Caco-2 (cell line): Measurements from ENCODE around the gene CAPZB. TPM values are rescaled to one million over a fixed set of nuclear protein-coding genes. Genes with fewer than 3 reads are reported as not detected.

Source experiments
- BruUV-seq: library from RNA; stranded (reverse); fragments of 400-500 nt; replicated peaks from 2 replicates; lab custom pipeline; 2021; lab: Mats Ljungman, UMichigan
- CTCF ChIA-PET: fragments of 300-600 bp; sonication (Branson Sonifier 250); formaldehyde crosslinking; loops from one replicate; lab custom pipeline; 2022; ENCODE audit warnings: antibody characterized with exemption; lab: Charles Lee
- POLR2A ChIA-PET: fragments of 300-600 bp; sonication (Branson Sonifier 250); formaldehyde crosslinking; loops from one replicate; lab custom pipeline; 2022; ENCODE audit warnings: antibody characterized with exemption; lab: Charles Lee
- DNase-seq, 2 experiments: peaks; one replicate each; pipeline versions ENCODE4 v3.0.0 to v3.0.0-alpha.2; 2020 to 2022
- H3K27me3 ChIP-seq: replicated peaks from 2 replicates; pipeline ENCODE4 v1.6.0; 2011; ENCODE audit warnings: low read length; ENCODE audit not compliant: control insufficient read depth, insufficient read depth
- H3K36me3 ChIP-seq: 2 replicates; pipeline ENCODE4 v1.5.1; 2011; ENCODE audit warnings: low read length; ENCODE audit not compliant: control insufficient read depth, insufficient read depth
- H3K4me1 ChIP-seq: fragments of 250-450 bp; sonication (Bioruptor Pico); 2 replicates; pipeline ENCODE4 v1.5.1; 2020; ENCODE audit warnings: mild to moderate bottlenecking
- H3K4me3 ChIP-seq: 2 replicates; pipeline ENCODE4 v1.5.1; 2011; ENCODE audit warnings: low read depth, mild to moderate bottlenecking, control low read depth, low read length
- H3K9me3 ChIP-seq: fragments of 250-450 bp; sonication (Bioruptor Pico); 2 replicates; pipeline ENCODE4 v1.5.1; 2020; ENCODE audit warnings: mild to moderate bottlenecking, moderate library complexity
- H3K27ac Mint-ChIP-seq: one replicate; pipeline ENCODE4 v1.8.0; 2022; ENCODE audit warnings: mixed read lengths; ENCODE audit not compliant: unreplicated experiment
- H3K27me3 Mint-ChIP-seq: one replicate; pipeline ENCODE4 v1.8.0; 2022; ENCODE audit warnings: mixed read lengths; ENCODE audit not compliant: insufficient read depth, unreplicated experiment
- H3K36me3 Mint-ChIP-seq: one replicate; pipeline ENCODE4 v1.8.0; 2022; ENCODE audit warnings: mild to moderate bottlenecking, mixed read lengths; ENCODE audit not compliant: insufficient read depth, unreplicated experiment
- H3K4me1 Mint-ChIP-seq: one replicate; pipeline ENCODE4 v1.8.0; 2022; ENCODE audit warnings: low read depth, mixed read lengths; ENCODE audit not compliant: unreplicated experiment
- H3K4me3 Mint-ChIP-seq: one replicate; pipeline ENCODE4 v1.8.0; 2022; ENCODE audit warnings: mild to moderate bottlenecking, moderate library complexity, mixed read lengths; ENCODE audit not compliant: unreplicated experiment
- H3K9me3 Mint-ChIP-seq: one replicate; pipeline ENCODE4 v1.8.0; 2022; ENCODE audit warnings: mixed read lengths; ENCODE audit not compliant: unreplicated experiment
- CTCF ChIP-seq, 2 experiments: fragments of 200-600 bp in 1 of 2; IDR thresholded peaks; 1 replicate in 1 of 2; 2 replicates in 1 of 2; pipeline versions ENCODE4 v1.5.1 to v1.8.0; 2011 to 2022; ENCODE audit warnings: antibody characterized with exemption in 1 of 2, control low read depth in 1 of 2, inconsistent platforms in 1 of 2, low read depth in 1 of 2, low read length in 1 of 2, mild to moderate bottlenecking in 1 of 2, moderate library complexity in 1 of 2; ENCODE audit not compliant: insufficient read depth in 1 of 2, severe bottlenecking in 1 of 2, unreplicated experiment in 1 of 2
- intact Hi-C: fragments of 100-400 bp; cut with micrococcal nuclease; formaldehyde crosslinking; loops from one replicate; pipeline ENCODE4 v1.10.0; 2022; ENCODE audit not compliant: unreplicated experiment
- total RNA-seq: library from RNA; stranded (reverse); gene quantifications from 2 replicates; pipeline ENCODE4 v1.2.3, GENCODE V29; 2022

CAPZB gene
- total RNA-seq, 1 experiment from 2014 or later, result 205 TPM

DNA sequence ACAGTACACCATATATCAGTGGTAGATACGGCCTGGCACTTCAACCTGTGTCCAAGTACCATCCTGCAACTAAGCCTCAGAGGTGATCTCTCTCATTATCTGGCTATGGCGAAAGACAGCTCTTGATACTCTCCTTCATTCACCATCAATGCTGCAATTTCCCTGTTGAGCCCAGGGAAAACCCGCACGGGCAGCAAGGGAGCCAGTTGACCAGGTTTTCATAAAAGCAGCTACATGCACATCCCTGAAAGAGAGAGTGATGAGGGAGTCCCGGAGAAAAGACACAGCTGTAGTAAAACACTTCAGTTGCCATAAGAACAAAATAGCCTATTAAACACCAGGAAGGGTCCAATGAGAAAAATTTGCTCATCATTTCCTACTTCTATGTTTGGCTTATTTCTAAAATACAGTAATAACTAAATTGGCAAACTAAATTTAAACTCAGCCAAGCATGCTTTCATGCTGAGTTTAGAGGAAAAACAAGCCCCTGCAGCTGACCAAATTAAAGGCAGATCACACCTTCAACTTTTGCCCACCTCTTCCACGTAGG lies 68.3 kb downstream of the CAPZB start:
- H3K27me3 Mint-ChIP-seq, result no peaks in the 10 kb centered on the region
- no peak for TF ChIP-seq CTCF (IDR thresholded peaks at IDR 0.05; ENCODE audit: insufficient read depth in 1 of 2, low read depth in 1 of 2, low read length in 1 of 2, severe bottlenecking in 1 of 2, unreplicated experiment in 1 of 2)
- H3K9me3 Mint-ChIP-seq, result no peaks in the 10 kb centered on the region
- H3K4me1 Mint-ChIP-seq, result no peaks in the 10 kb centered on the region
- POLR2A ChIA-PET, result no interaction called here
- no TSS peak for BruUV-seq
- no peak for DNase-seq
- Histone ChIP-seq H3K36me3 (no peaks in the 10 kb centered on the region), H3K27me3 (no peaks in the 10 kb centered on the region), H3K4me3 (no peak overlapping the region), H3K4me1 (no peaks in the 10 kb centered on the region), H3K9me3 (no peaks in the 10 kb centered on the region)
- CTCF ChIA-PET, result no interaction called here
- H3K36me3 Mint-ChIP-seq, result peaks cover 24% of the 10 kb centered on the region
- no peak overlapping the region for H3K27ac Mint-ChIP-seq
- no peak overlapping the region for H3K4me3 Mint-ChIP-seq
- intact Hi-C loops, result no loop called here

GRCh38 chr1:19416145-19416544 lies 69.2 kb downstream of the CAPZB start:
- Histone ChIP-seq H3K9me3 (no peaks in the 10 kb centered on the region), H3K4me3 (no peak overlapping the region), H3K36me3 (no peaks in the 10 kb centered on the region), H3K27me3 (no peaks in the 10 kb centered on the region), H3K4me1 (no peaks in the 10 kb centered on the region)
- DNase-seq, result no peak
- Mint-ChIP-seq H3K9me3 (no peaks in the 10 kb centered on the region), H3K27me3 (no peaks in the 10 kb centered on the region), H3K4me3 (no peak overlapping the region), H3K4me1 (no peaks in the 10 kb centered on the region), H3K27ac (no peak overlapping the region), H3K36me3 (peaks cover 24% of the 10 kb centered on the region)
- BruUV-seq, result no TSS peak
- TF ChIP-seq CTCF (IDR thresholded peaks at IDR 0.05; ENCODE audit: insufficient read depth in 1 of 2, low read depth in 1 of 2, low read length in 1 of 2, severe bottlenecking in 1 of 2, unreplicated experiment in 1 of 2), result no peak
- intact Hi-C loops, result no loop called here
- CTCF ChIA-PET, result no interaction called here
- POLR2A ChIA-PET, result no interaction called here

DNA sequence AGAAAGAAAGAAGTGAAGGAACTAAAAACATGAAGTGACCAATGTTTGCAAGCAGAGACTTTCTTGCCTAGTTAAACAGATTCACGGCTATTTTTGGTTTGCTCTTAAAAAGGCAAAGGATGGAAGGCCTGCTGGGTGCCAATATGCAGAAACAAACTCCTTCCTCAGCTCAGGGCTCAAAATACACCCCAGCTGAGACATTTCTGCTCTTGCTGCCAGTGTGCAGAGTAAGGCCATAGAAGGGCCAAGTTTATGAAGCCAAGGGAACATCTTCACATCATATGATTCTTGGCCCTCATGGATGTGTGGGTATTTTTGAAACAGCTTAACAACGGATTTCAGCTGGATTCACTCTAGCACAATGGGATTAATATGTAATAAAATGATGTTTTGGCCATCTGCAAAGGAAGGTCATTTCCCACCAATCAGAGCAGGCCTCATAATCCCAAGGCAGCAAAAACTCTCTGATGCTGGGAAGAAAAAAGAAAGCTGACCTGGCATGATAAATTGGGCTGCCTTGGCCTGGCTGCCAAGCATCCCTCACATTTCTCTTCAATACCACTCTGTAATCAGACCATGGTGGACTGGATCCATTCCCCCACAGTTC lies 70.7 kb downstream of the CAPZB start:
- H3K9me3 Mint-ChIP-seq, result no peaks in the 10 kb centered on the region
- POLR2A ChIA-PET, result no interaction called here
- CTCF ChIA-PET, result no interaction called here
- H3K4me3 Mint-ChIP-seq, result no peak overlapping the region
- BruUV-seq, result no TSS peak
- Histone ChIP-seq H3K27me3 (no peaks in the 10 kb centered on the region), H3K36me3 (no peaks in the 10 kb centered on the region), H3K9me3 (no peaks in the 10 kb centered on the region), H3K4me3 (no peak overlapping the region), H3K4me1 (no peaks in the 10 kb centered on the region)
- no peaks in the 10 kb centered on the region for H3K27me3 Mint-ChIP-seq
- TF ChIP-seq CTCF (IDR thresholded peaks at IDR 0.05; ENCODE audit: insufficient read depth in 1 of 2, low read depth in 1 of 2, low read length in 1 of 2, severe bottlenecking in 1 of 2, unreplicated experiment in 1 of 2), result no peak
- no peak overlapping the region for H3K27ac Mint-ChIP-seq
- intact Hi-C loops, result no loop called here
- no peak for DNase-seq
- peaks cover 4% of the 10 kb centered on the region for H3K4me1 Mint-ChIP-seq
- H3K36me3 Mint-ChIP-seq, result peaks cover 24% of the 10 kb centered on the region
